Gastrocnemius medialis (tissue), 4 donors: Measurements from ENCODE around the gene PBX2.

Experiments used
- POLR2A ChIP-seq, 2 donors: fragments of 450-650 bp; IDR thresholded peaks; one replicate each; pipeline ENCODE4 v1.6.1; 2017; ENCODE audit warnings: antibody characterized with exemption in 2 of 2, mild to moderate bottlenecking in 2 of 2, moderate library complexity in 2 of 2
- TF ChIP-seq, protein P1 (sequence below), 5 experiments: fragments of 450-650 bp in 3 of 5; fragments of 200-600 bp in 2 of 5; sonication (generic) in 2 of 5; IDR thresholded peaks in 4 of 5; conservative IDR thresholded peaks in 1 of 5; 1 replicate in 4 of 5; 2 replicates in 1 of 5; pipeline ENCODE4 v1.5.1; 2016 to 2019; ENCODE audit warnings: antibody characterized with exemption in 5 of 5, mild to moderate bottlenecking in 3 of 5, moderate library complexity in 3 of 5

DNA sequence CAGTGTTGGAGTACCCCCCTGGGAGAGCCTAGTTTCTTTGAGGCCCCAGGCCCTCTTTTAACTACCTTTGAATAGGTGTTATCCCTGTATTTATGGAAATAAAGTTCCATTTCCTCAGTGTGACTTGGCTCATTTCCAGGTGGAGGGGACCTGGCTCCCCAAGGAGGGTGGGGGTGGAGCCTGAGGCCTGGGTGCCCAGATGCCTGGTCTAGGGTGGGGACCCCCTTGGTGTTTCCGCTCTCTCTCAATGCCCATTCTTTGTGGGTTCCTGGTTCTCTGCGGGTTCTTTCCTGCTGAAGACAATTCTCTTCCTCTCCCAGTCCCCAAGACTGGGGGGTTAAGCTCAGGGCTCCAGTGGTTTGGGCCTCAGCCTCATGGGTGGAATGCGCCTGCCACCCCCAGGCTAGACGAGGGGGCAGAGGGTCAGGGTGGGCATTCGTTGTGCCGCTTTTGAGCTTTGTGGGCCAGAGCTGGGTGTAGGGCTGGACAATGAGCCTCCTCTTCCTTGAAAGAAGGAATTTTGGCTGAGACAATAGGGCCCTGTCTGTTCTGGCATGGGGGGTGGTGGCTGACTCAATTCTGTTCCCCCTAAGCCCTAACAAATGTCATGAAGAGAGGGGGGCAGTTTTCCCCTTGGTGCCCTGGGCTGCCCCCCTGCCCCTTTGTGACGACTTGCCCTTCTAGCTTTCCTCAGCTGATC, 26.3 kb downstream of the PBX2 start:
- TF ChIP-seq, protein P1, sequence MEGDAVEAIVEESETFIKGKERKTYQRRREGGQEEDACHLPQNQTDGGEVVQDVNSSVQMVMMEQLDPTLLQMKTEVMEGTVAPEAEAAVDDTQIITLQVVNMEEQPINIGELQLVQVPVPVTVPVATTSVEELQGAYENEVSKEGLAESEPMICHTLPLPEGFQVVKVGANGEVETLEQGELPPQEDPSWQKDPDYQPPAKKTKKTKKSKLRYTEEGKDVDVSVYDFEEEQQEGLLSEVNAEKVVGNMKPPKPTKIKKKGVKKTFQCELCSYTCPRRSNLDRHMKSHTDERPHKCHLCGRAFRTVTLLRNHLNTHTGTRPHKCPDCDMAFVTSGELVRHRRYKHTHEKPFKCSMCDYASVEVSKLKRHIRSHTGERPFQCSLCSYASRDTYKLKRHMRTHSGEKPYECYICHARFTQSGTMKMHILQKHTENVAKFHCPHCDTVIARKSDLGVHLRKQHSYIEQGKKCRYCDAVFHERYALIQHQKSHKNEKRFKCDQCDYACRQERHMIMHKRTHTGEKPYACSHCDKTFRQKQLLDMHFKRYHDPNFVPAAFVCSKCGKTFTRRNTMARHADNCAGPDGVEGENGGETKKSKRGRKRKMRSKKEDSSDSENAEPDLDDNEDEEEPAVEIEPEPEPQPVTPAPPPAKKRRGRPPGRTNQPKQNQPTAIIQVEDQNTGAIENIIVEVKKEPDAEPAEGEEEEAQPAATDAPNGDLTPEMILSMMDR (IDR thresholded peaks at IDR 0.05 in 4 of 5, conservative IDR thresholded peaks at IDR 0.05 in 1 of 5) = no peak
- no peak for TF ChIP-seq POLR2A (IDR thresholded peaks at IDR 0.05)
